Measurements from ENCODE around the gene PRKRA. TPM values are rescaled to one million over a fixed set of nuclear protein-coding genes. Genes with fewer than 3 reads are reported as not detected.

PRKRA gene
- total and polyA plus RNA-seq, 2 of the 13 experiments (the other 11 are each of a cell fraction or from before 2014, with no cell fraction given) = 53.1 to 74.7 TPM

DNA sequence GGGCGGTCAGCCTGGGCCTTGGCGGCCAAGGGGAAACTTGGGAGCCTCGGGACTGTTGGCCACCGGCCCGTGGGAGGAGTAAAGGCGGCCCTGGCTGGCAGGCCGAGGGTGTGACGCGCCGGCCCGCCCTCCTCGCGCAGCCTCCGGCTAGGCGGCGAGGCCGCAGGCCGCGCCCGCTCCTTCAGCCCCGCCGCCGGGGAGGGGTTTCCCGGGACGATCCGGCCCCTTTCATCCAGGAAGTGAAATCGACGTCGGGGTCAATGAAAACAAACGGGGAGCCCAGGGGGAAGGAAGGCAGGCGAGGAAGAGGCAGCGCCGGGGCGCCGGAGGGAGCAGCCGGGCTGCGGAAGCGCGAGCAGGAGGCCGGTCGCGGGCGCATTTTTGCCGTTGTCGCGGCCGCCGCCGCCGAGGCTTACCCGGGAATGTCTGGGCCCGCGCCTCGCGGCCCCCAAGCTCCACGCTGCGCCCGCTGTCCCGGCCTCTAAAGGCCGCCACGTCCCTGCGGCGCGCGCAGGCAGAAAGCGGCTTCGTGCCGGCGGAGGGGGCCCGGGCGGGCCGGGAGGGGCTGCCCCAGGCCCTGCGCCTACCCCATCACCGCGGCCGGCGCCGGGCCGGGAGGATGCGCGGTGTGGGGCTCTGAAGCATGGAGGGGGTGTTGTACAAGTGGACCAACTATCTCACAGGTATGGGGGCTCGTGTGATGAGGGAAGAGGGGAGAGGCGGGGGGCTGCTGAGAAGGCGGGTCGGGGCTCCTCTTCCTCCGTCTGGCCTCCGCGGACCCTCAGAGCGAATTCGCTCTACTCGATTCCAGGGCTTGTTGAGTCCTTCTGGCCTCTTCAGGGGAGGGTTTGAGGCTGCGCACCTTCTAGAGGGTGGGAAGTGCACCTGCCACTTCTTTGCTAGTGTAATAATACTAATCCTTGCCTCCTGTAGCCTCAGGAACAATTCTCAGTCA lies 29.5 kb upstream of the PRKRA start, which contains the start of gene PLEKHA3 (continued):
- TF ChIP-seq RNF2 (conservative IDR thresholded peaks at IDR 0.05; ENCODE audit: low read depth) = peak; percentile 67
- peak; percentile 67; the same call in 1 of the 2 replicates for TF ChIP-seq DRAP1 (CRISPR knock-in tag; IDR thresholded peaks at IDR 0.05)
- TF ChIP-seq ZNF329 (CRISPR knock-in tag; IDR thresholded peaks at IDR 0.05; ENCODE audit: low read depth) = peak; percentile 81
- TF ChIP-seq HMGXB4 (CRISPR knock-in tag; IDR thresholded peaks at IDR 0.05; ENCODE audit: borderline replicate concordance in 1 of 2, low read depth in 1 of 2) = peak; percentile 69 to 81; a peak in 3 of 4 replicates
- peak; percentile 83; the same call in 1 of the 2 replicates for TF ChIP-seq KAT7 (CRISPR knock-in tag; IDR thresholded peaks at IDR 0.05; ENCODE audit: borderline replicate concordance)
- TF ChIP-seq ZNF101 (CRISPR knock-in tag; IDR thresholded peaks at IDR 0.05; ENCODE audit: borderline replicate concordance, low read depth) = 0 out of 2 replicates have a peak, but pooled peaks have one; percentile 30
- 0 out of 2 replicates have a peak, but pooled peaks have one; percentile 17 for TF ChIP-seq ZNF629 (CRISPR knock-in tag; conservative IDR thresholded peaks at IDR 0.05)
- TF ChIP-seq KMT2A (CRISPR knock-in tag; IDR thresholded peaks at IDR 0.05) = no peak
- TF ChIP-seq, protein P1, sequence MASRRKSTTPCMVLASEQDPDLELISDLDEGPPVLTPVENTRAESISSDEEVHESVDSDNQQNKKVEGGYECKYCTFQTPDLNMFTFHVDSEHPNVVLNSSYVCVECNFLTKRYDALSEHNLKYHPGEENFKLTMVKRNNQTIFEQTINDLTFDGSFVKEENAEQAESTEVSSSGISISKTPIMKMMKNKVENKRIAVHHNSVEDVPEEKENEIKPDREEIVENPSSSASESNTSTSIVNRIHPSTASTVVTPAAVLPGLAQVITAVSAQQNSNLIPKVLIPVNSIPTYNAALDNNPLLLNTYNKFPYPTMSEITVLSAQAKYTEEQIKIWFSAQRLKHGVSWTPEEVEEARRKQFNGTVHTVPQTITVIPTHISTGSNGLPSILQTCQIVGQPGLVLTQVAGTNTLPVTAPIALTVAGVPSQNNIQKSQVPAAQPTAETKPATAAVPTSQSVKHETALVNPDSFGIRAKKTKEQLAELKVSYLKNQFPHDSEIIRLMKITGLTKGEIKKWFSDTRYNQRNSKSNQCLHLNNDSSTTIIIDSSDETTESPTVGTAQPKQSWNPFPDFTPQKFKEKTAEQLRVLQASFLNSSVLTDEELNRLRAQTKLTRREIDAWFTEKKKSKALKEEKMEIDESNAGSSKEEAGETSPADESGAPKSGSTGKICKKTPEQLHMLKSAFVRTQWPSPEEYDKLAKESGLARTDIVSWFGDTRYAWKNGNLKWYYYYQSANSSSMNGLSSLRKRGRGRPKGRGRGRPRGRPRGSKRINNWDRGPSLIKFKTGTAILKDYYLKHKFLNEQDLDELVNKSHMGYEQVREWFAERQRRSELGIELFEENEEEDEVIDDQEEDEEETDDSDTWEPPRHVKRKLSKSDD (CRISPR knock-in tag; IDR thresholded peaks at IDR 0.05; ENCODE audit: low read depth) = peak; percentile 28; the same call in 1 of the 2 replicates
- peak; percentile 83; the same call in 1 of the 2 replicates for TF ChIP-seq ZNF713 (CRISPR knock-in tag; IDR thresholded peaks at IDR 0.05)
- no peak for TF ChIP-seq HHEX (CRISPR knock-in tag; IDR thresholded peaks at IDR 0.05)
- peak; percentile 81 for TF ChIP-seq SP4 (CRISPR knock-in tag; IDR thresholded peaks at IDR 0.05)
- no peak for TF ChIP-seq ZNF318 (CRISPR knock-in tag; IDR thresholded peaks at IDR 0.05)
- TF ChIP-seq MXD4 (CRISPR knock-in tag; IDR thresholded peaks at IDR 0.05) = 0 out of 2 replicates have a peak, but pooled peaks have one; percentile 44
